Measurements from ENCODE around the gene CNTFR. TPM values are rescaled to one million over a fixed set of nuclear protein-coding genes. Genes with fewer than 3 reads are reported as not detected.
A peak's percentile ranks its signal among the peaks of the same experiment; 100 is the strongest.

Gene CNTFR
- total RNA-seq, 1 experiment from 2014 or later, result 0.24 TPM

DNA sequence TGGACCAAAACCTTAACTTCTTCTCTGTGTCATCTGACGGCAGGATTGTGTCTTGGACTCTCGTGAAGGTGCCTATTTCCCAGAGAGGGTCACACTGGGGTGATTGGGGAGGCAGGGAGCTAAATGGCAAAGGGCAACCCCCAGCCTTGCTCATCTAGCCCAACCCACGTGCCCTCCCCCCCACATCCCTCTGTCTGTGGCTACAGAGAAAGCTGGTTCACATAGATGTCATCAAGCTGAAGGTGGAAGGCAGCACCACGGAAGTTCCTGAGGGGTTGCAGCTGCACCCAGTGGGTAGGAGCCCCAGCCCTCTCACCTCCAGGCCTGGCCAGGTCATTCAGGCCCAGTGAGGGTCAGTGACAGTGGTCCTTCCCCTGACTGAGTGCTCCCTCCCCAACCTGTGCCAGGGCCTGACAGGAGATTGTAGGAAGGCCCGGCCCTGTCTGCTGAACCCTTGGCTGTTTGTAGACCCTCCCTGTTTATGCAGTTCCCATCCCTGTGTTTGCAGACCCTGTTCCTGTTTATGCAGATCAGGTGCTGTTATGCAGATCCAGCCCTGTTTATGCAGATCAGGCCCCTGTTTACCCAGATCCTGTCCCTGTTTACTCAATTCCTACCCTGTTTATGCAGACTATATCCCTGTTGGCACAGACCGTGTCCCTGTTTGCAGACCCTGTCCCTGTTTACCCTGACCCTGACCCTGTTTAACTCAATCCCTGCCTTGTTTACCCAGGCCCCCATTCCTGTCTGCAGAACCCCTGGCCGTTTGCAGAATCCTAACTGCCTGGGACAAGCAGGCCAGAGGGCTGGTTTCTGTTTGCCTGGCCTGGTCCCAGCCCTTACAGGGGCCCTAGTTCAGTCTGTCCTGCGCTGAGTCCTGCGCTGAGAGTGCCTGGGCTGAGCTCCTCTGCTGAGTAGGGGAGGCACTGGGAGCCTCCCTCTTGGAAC is 77.1 kb downstream of the CNTFR start:
- no peak overlapping the region for H3K27ac ChIP-seq

DNA sequence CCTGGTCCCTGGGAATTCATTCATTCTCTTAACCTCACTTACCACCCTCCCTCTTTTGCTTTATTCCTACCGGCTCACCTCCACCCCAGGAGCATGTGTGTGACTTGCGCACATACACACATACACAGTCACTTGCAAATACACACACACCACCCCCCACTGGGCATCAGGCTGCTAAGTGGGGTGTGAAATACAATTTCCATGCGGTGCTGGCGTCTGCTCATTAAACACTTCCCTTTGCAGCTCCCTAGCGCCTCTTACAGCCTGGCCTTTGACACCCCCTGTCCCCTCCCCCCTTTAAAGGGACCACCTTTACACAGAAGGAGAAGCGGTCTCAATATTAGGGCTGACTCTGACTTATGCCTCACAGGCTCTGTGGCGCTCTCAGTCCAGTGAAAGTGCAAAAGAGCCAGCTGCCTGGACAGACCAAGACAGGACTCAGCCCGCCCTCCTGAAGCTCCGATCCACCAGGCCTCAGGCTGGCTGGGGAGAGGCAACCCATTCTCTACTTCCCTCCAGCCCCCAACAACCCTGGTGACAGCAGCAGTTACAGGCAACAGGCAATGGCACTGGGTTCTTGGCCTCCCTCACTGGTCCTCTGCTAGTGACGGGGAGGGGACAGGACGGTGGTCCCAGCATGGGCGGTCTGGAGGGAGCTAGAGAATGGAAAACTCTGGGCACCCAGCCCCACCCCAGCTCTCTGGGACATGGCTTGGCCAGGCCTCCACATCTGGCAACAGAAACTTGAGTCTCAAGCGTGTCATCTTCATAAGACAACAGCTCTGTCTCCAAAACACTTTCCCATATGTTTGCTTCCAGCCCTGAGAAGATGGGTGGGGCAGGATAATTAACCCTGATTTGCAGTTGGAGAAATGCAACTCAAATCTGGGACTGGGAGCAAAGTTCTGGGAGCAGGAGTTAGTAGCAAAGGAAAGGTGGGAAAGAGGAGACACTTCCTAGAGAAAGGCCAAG is 78.7 kb downstream of the CNTFR start:
- no peaks in the 10 kb centered on the region for H3K9me3 ChIP-seq (replicated peaks)
- no peak overlapping the region for H3K27ac ChIP-seq
- H3K4me1 ChIP-seq, result no peaks in the 10 kb centered on the region
- peaks cover 3% of the 10 kb centered on the region; the same call in 1 of the 2 replicates for H3K27me3 ChIP-seq
- H3K4me3 ChIP-seq, result no peak overlapping the region
- DNase-seq, result no peak
- H3K36me3 ChIP-seq, result no peaks in the 10 kb centered on the region

More for the DNA sequence above, 77.1 kb downstream of the CNTFR start:
- Histone ChIP-seq H3K27me3 (peaks cover 3% of the 10 kb centered on the region; the same call in 1 of the 2 replicates), H3K4me1 (no peaks in the 10 kb centered on the region), H3K9me3 (replicated peaks) (no peaks in the 10 kb centered on the region), H3K36me3 (no peaks in the 10 kb centered on the region), H3K4me3 (no peak overlapping the region)
- DNase-seq, result no peak

DNA sequence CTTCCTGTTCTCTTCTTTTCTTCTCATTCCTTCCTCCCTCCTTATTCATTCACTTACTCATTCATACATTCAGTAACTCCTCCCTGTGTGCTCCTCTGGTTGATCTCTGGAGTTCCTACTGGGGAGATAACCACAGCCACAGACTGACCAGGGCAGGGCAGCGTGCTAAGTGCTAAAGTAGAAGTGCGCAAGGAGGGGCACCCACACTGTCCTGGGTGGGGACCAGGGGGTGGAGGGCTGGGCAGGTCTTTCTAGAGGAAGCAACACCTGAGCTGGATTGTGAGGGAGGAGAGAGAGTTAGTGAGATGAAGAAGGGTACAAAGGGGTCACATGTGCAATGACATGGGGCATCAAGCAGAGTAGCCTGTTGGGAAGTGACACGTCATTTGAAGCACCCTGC is 80.6 kb downstream of the CNTFR start:
- H3K9me3 ChIP-seq (replicated peaks), result no peaks in the 10 kb centered on the region
- H3K36me3 ChIP-seq, result no peaks in the 10 kb centered on the region
- no peak overlapping the region for H3K4me3 ChIP-seq
- H3K27me3 ChIP-seq, result no peaks in the 10 kb centered on the region
- no peak for DNase-seq
- H3K4me1 ChIP-seq, result no peaks in the 10 kb centered on the region
- H3K27ac ChIP-seq, result no peak overlapping the region

DNA sequence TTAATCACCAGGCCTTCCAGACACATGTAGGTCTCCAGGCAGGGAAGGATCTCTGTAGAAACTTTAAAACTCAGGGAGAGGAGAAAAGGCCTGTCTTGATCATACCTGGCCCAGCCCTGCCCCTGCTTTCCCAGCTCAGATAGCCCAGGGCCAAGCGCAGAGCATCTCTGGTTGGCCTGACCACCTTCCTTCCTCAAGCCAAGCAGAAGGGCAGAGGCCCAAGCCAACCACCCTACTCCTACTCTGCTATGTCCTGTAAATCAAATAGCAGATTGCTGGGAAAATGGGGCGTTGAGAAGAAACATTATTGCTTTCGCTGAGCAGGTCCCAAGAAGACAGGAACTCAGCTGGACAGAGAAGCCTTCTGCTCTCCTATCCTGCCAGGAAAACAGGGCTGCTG is 81.1 kb downstream of the CNTFR start:
- no peak for DNase-seq
- H3K4me1 ChIP-seq, result no peaks in the 10 kb centered on the region
- no peaks in the 10 kb centered on the region for H3K9me3 ChIP-seq (replicated peaks)
- H3K4me3 ChIP-seq, result no peak overlapping the region
- H3K27me3 ChIP-seq, result 0 out of 2 replicates have a peak, but pooled peaks cover 3% of the 10 kb centered on the region
- no peaks in the 10 kb centered on the region for H3K36me3 ChIP-seq
- no peak overlapping the region for H3K27ac ChIP-seq

DNA sequence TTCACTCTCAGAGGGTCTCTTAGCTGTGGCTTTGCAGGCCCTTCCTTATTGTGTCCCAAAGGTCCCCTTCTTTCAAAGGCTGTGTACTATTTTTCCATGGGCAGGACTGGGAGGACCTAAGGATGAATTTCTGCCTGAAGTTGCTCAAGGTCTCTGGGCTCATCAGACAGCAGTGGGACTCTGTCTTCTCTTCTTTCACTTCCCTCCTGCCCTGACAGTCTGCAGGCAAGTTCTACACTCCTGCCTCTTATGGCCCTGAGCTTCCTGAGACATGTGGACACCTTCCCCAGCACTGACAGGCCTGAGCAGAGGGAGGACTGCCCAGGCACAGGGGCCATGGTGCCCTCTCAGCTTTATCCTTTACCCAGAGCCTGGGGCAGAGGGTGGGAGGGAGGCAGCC is 81.6 kb downstream of the CNTFR start:
- DNase-seq, result no peak
- Histone ChIP-seq H3K4me3 (no peak overlapping the region), H3K9me3 (replicated peaks) (no peaks in the 10 kb centered on the region), H3K27ac (no peak overlapping the region), H3K36me3 (no peaks in the 10 kb centered on the region), H3K27me3 (0 out of 2 replicates have a peak, but pooled peaks cover 3% of the 10 kb centered on the region), H3K4me1 (no peaks in the 10 kb centered on the region)

DNA sequence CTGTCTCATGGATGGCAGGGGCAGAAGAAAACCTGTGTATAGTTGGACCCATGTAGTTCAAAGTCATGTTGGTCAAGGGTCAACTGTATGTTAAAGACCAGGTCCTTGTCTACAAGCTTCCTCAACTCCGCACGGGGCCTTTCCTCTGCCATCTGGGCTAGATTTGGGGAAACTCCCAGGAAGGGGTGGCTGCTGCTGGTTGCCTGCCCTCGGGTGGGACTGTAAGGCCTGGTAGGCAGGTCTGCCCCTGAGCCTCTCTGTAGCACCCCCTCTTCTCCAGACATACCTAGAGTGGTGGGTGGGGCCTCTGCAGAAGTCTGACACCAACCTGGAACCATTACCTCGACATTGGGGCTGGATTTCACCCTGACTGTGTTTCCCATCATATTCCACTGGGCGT is 82.0 kb downstream of the CNTFR start:
- no peak for DNase-seq
- no peaks in the 10 kb centered on the region for H3K4me1 ChIP-seq
- 0 out of 2 replicates have a peak, but pooled peaks cover 3% of the 10 kb centered on the region for H3K27me3 ChIP-seq
- H3K36me3 ChIP-seq, result no peaks in the 10 kb centered on the region
- H3K27ac ChIP-seq, result no peak overlapping the region
- no peaks in the 10 kb centered on the region for H3K9me3 ChIP-seq (replicated peaks)
- no peak overlapping the region for H3K4me3 ChIP-seq

DNA sequence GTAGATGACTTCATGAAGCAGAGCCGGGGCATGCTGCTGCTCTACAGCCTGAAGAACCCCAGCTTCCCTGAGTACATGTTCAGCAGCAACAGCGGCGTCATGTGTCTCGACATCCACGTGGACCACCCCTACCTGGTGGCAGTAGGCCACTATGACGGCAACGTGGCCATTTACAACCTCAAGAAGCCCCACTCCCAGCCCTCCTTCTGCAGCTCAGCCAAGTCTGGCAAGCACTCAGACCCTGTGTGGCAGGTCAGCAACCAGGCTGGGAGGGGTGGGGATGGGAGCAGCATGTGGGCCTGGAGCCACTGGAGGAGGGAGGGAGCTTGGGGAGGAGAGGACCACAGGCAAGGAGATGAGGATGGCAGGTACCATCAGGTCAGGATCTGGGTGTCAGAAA is 82.9 kb downstream of the CNTFR start:
- Histone ChIP-seq H3K27me3 (0 out of 2 replicates have a peak, but pooled peaks cover 3% of the 10 kb centered on the region), H3K4me1 (no peaks in the 10 kb centered on the region), H3K4me3 (no peak overlapping the region), H3K36me3 (no peaks in the 10 kb centered on the region), H3K9me3 (replicated peaks) (no peaks in the 10 kb centered on the region), H3K27ac (no peak overlapping the region)
- DNase-seq, result no peak

DNA sequence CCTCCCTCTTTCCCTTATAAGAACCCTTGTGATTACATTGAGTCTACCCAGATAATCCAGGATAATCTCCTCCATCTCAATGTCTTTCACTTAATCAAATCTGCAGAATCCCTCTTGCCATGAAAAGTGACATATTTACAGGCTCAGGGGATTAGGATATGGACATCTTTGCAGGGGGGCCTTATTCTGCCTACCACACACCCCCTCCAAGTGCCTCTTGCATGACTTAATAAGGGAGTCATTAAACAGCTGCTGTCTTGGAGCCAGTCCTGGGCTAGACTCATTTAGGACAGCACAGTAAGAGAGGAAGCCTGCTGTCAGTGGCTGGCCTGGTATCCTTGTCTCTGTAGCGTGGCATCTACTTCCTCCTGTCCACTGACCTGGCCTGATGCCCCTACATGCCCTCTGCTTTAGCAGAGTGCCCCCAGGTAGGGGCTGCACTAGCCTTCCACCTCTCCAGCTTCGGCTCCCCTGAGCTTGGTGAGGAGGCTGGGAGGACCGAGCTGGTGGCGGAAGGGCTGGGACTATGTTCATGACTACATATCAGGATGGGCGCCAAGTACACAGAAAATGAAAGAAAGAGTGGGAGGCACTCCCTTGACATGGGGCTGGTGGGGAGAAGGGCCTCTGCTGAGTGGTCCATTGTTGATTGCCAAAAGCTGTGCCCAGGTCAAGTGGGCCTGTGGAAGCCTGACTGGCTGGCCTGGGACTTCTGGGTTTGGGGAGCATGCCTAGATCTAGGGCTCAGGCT is 84.0 kb downstream of the CNTFR start:
- no peak for DNase-seq
- 0 out of 2 replicates have a peak, but pooled peaks cover 3% of the 10 kb centered on the region for H3K27me3 ChIP-seq
- H3K4me1 ChIP-seq, result no peaks in the 10 kb centered on the region
- H3K36me3 ChIP-seq, result no peaks in the 10 kb centered on the region
- H3K4me3 ChIP-seq, result no peak overlapping the region
- H3K27ac ChIP-seq, result no peak overlapping the region
- H3K9me3 ChIP-seq (replicated peaks), result no peaks in the 10 kb centered on the region

DNA sequence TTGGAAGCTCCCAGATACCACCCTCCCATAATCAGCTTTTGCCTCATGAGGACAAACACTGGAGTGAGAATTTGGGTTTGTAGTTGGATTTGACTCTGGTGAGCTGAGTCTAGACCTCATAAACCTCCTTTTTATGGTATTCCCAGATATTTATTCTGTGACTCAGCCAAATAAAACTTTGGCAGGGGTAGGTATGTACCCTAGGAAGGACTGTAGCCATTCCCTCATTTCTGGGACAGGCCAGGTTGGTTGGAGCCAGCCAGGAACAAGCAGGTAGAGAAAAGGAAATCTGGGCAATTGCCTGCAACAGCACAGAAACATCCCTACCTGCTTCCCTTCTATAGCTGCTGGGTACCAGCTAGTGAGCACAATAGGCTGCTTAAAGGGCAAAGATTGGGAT is 86.1 kb downstream of the CNTFR start:
- Histone ChIP-seq H3K27ac (no peak overlapping the region), H3K36me3 (no peaks in the 10 kb centered on the region), H3K27me3 (0 out of 2 replicates have a peak, but pooled peaks cover 3% of the 10 kb centered on the region), H3K4me1 (no peaks in the 10 kb centered on the region), H3K9me3 (replicated peaks) (no peaks in the 10 kb centered on the region), H3K4me3 (no peak overlapping the region)
- DNase-seq, result no peak

DNA sequence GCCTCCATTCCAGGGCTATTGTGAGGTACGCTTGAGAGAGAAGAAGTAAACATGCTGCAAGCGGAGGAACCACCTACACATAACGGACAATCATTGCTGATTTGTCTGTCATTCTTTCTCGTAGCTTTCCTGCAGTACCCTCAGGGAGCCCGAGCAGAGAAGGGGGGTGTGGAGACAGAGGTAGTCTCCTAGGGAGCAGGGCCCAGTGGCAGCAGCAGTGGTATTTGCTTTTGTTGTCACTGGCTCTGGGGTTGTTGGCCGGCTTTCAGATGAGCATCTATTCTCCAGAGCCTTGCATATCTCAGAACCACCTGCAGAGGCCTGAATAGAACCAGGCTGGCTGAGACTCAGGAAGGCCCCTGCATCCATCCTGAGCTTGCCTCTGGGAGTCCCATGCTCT is 86.6 kb downstream of the CNTFR start:
- H3K4me3 ChIP-seq, result no peak overlapping the region
- DNase-seq, result no peak
- H3K4me1 ChIP-seq, result no peaks in the 10 kb centered on the region
- 0 out of 2 replicates have a peak, but pooled peaks cover 3% of the 10 kb centered on the region for H3K27me3 ChIP-seq
- H3K27ac ChIP-seq, result no peak overlapping the region
- no peaks in the 10 kb centered on the region for H3K9me3 ChIP-seq (replicated peaks)
- no peaks in the 10 kb centered on the region for H3K36me3 ChIP-seq

DNA sequence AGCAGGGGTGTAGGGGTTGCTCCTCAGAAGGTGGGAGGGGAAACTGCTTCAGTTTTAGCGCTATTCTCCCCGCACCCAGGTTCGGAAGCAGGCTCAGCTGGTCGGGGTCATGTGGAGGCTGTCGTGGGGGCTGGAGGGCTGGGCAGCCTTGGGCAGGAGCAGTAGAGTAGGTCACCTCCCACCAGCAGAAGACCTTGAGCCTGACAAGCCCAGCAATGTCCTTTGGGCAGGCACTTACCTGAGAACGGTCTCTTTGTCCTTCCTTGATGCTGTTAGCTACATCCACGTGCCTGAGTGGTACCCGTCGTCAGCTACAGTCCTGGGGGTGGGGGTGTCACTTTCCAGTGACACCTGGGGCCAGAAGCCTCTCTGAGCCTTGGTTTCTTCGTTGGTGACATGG is 87.1 kb downstream of the CNTFR start:
- no peak for DNase-seq
- no peaks in the 10 kb centered on the region for H3K36me3 ChIP-seq
- 0 out of 2 replicates have a peak, but pooled peaks cover 3% of the 10 kb centered on the region for H3K27me3 ChIP-seq
- H3K4me1 ChIP-seq, result no peaks in the 10 kb centered on the region
- no peak overlapping the region for H3K4me3 ChIP-seq
- H3K9me3 ChIP-seq (replicated peaks), result no peaks in the 10 kb centered on the region
- no peak overlapping the region for H3K27ac ChIP-seq

DNA sequence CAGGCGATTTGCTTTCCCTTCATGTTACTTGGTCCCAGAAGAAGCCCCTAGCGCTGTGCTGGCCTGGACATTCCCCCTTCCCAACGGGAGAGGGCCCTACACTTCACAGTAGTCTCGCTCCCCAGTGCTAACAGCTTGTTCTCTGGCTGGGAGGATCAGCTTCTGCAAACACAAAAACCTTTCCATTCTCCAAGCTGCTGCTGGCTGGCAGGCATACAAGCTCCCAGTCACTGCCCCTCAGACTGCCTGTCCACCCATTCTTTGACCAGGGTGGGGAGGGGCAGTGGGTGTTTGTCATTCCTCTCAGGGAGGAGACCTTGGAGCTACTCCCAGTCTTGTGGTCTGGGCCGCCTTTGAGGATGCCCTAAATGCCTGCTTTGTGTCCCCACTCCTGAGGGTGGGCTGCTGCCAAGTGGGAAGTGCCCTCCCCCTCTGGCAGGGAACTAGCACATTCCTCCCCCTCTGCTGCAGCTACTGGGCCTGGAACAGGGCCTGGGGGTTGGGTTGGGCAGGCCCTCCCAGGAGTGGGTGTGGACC is 87.6 kb downstream of the CNTFR start:
- H3K9me3 ChIP-seq (replicated peaks), result no peaks in the 10 kb centered on the region
- peak; percentile 19 to 27 for DNase-seq
- H3K4me3 ChIP-seq, result no peak overlapping the region
- no peaks in the 10 kb centered on the region for H3K36me3 ChIP-seq
- 0 out of 2 replicates have a peak, but pooled peaks cover 3% of the 10 kb centered on the region for H3K27me3 ChIP-seq
- H3K27ac ChIP-seq, result no peak overlapping the region
- H3K4me1 ChIP-seq, result no peaks in the 10 kb centered on the region

All from SJCRH30 (cell line).